WTC11 (cell line): Measurements from ENCODE around the gene ITSN1.

Experiments used
- CREM ChIP-seq: sonication (generic); formaldehyde crosslinking; IDR thresholded peaks from 2 replicates; pipeline ENCODE4 v1.8.1; 2022; ENCODE audit warnings: mild to moderate bottlenecking, missing genetic modification reagents, moderate library complexity
- ESRRA ChIP-seq: sonication (generic); formaldehyde crosslinking; IDR thresholded peaks from 2 replicates; pipeline ENCODE4 v1.8.1; 2022; ENCODE audit warnings: mild to moderate bottlenecking, missing genetic modification reagents, borderline replicate concordance
- RELA ChIP-seq: sonication (generic); formaldehyde crosslinking; IDR thresholded peaks from 2 replicates; pipeline ENCODE4 v1.8.1; 2022; ENCODE audit warnings: missing genetic modification reagents, mild to moderate bottlenecking, borderline replicate concordance
- SMAD4 ChIP-seq: sonication (generic); formaldehyde crosslinking; IDR thresholded peaks from 2 replicates; pipeline ENCODE4 v1.8.0; 2022; ENCODE audit warnings: mild to moderate bottlenecking, missing genetic modification reagents
- ZNF423 ChIP-seq: fragments of 250-450 bp; sonication (Bioruptor Pico); IDR thresholded peaks from 2 replicates; pipeline ENCODE4 v2.1.2; 2022; ENCODE audit warnings: mild to moderate bottlenecking, moderate library complexity
- TF ChIP-seq, protein P1 (sequence below): fragments of 200-600 bp; IDR thresholded peaks from 2 replicates; pipeline ENCODE4 v1.8.0; 2022; ENCODE audit warnings: antibody characterized with exemption
- TF ChIP-seq, protein P2 (sequence below): sonication (generic); formaldehyde crosslinking; IDR thresholded peaks from 2 replicates; pipeline ENCODE4 v1.8.0; 2022; ENCODE audit warnings: mild to moderate bottlenecking, missing genetic modification reagents
- TF ChIP-seq, protein P3 (sequence below): sonication (generic); formaldehyde crosslinking; IDR thresholded peaks from 2 replicates; pipeline ENCODE4 v1.8.1; 2023; ENCODE audit warnings: mild to moderate bottlenecking, moderate library complexity, missing genetic modification reagents
- TF ChIP-seq, protein P4 (sequence below): fragments of 250-450 bp; sonication (Bioruptor Pico); conservative IDR thresholded peaks from 2 replicates; pipeline ENCODE4 v1.9.0; 2021; ENCODE audit warnings: mild to moderate bottlenecking
- TF ChIP-seq, protein P5 (sequence below): fragments of 250-450 bp; sonication (Bioruptor Pico); IDR thresholded peaks from 2 replicates; pipeline ENCODE4 v2.1.2; 2022; ENCODE audit warnings: mild to moderate bottlenecking, moderate library complexity
- TF ChIP-seq, protein P6 (sequence below): sonication (generic); formaldehyde crosslinking; conservative IDR thresholded peaks from 2 replicates; pipeline ENCODE4 v1.8.1; 2022; ENCODE audit warnings: mild to moderate bottlenecking, missing genetic modification reagents

DNA sequence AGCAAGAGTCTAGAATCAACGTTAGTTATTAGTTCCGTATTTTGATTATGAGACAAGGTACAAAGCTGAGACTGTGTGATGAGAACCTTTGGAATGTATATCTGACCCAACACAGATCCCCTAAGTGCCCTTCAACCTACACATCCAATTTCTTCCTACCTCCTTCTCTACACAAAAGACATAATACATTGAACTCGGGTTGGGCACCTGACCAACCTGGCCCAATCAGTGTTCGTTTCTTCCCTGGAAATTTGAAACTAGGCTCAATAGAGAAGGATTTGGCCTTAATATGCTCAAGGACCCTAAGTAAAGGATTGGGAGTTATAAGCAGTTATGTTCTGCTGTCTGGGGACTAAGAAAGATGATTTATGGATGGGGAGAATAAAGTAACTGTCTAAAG is 12.1 kb downstream of the ITSN1 start:
- TF ChIP-seq, protein P1, sequence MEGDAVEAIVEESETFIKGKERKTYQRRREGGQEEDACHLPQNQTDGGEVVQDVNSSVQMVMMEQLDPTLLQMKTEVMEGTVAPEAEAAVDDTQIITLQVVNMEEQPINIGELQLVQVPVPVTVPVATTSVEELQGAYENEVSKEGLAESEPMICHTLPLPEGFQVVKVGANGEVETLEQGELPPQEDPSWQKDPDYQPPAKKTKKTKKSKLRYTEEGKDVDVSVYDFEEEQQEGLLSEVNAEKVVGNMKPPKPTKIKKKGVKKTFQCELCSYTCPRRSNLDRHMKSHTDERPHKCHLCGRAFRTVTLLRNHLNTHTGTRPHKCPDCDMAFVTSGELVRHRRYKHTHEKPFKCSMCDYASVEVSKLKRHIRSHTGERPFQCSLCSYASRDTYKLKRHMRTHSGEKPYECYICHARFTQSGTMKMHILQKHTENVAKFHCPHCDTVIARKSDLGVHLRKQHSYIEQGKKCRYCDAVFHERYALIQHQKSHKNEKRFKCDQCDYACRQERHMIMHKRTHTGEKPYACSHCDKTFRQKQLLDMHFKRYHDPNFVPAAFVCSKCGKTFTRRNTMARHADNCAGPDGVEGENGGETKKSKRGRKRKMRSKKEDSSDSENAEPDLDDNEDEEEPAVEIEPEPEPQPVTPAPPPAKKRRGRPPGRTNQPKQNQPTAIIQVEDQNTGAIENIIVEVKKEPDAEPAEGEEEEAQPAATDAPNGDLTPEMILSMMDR, result no peak
- TF ChIP-seq, protein P2, sequence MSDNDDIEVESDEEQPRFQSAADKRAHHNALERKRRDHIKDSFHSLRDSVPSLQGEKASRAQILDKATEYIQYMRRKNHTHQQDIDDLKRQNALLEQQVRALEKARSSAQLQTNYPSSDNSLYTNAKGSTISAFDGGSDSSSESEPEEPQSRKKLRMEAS, result no peak
- TF ChIP-seq, protein P3, sequence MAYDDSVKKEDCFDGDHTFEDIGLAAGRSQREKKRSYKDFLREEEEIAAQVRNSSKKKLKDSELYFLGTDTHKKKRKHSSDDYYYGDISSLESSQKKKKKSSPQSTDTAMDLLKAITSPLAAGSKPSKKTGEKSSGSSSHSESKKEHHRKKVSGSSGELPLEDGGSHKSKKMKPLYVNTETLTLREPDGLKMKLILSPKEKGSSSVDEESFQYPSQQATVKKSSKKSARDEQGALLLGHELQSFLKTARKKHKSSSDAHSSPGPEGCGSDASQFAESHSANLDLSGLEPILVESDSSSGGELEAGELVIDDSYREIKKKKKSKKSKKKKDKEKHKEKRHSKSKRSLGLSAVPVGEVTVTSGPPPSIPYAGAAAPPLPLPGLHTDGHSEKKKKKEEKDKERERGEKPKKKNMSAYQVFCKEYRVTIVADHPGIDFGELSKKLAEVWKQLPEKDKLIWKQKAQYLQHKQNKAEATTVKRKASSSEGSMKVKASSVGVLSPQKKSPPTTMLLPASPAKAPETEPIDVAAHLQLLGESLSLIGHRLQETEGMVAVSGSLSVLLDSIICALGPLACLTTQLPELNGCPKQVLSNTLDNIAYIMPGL (CRISPR knock-in tag), result no peak
- TF ChIP-seq, protein P4, sequence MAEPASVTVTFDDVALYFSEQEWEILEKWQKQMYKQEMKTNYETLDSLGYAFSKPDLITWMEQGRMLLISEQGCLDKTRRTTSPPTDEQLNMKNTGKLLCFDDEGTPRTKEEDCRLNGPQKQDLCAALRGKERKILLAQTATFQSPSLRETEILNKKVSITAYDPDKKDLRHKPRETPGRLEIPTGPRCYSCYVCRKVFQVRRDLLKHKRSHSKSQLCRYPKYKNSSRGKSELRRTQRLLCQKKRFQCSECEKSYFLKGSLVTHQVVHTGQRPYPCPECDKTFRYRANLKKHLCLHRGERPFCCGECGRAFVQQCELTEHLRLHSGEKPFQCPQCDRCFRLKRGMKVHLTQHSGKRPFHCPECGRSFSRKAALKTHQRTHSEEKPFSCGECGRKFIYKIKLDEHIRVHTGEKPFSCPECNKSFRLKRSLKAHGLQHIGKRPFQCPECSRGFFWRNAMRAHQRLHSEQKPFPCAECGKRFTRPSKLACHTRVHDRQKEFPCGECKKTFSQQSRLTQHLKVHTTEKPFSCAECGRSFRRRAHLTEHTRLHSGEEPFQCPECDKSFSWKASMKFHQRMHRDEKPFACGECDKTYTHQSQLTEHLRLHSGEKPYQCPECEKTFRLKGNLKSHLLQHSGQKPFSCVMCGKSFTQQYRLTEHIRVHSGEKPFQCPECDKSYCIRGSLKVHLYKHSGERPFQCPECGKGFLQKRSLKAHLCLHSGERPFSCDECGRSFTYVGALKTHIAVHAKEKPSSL, result no peak
- TF ChIP-seq, protein P5, sequence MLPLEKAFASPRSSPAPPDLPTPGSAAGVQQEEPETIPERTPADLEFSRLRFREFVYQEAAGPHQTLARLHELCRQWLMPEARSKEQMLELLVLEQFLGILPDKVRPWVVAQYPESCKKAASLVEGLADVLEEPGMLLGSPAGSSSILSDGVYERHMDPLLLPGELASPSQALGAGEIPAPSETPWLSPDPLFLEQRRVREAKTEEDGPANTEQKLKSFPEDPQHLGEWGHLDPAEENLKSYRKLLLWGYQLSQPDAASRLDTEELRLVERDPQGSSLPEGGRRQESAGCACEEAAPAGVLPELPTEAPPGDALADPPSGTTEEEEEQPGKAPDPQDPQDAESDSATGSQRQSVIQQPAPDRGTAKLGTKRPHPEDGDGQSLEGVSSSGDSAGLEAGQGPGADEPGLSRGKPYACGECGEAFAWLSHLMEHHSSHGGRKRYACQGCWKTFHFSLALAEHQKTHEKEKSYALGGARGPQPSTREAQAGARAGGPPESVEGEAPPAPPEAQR (CRISPR knock-in tag), result no peak
- TF ChIP-seq, protein P6, sequence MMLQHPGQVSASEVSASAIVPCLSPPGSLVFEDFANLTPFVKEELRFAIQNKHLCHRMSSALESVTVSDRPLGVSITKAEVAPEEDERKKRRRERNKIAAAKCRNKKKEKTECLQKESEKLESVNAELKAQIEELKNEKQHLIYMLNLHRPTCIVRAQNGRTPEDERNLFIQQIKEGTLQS, result no peak
- TF ChIP-seq ESRRA (CRISPR knock-in tag) (no peak), ZNF423 (CRISPR knock-in tag) (no peak), SMAD4 (CRISPR knock-in tag) (no peak), CREM (CRISPR knock-in tag) (no peak), RELA (CRISPR knock-in tag) (no peak)
